Natural killer cell (primary cell): ENCODE results near the gene IGSF23. TPM values are rescaled to one million over a fixed set of nuclear protein-coding genes. Genes with fewer than 3 reads are reported as not detected.

Experiments used
- ATAC-seq, 3 donors: fragments of 150-1000 bp in 2 of 3; fragments of 200-7000 bp in 1 of 3; cut with Tn5 transposase; 1 replicate in 1 of 3; 2 replicates in 2 of 3; pipeline ENCODE4 v1.10.0; 2021; ENCODE audit warnings: mild to moderate bottlenecking in 2 of 3, moderate library complexity in 2 of 3
- DNase-seq, 2 donors: peaks; one replicate each; pipeline versions ENCODE4 v3.0.0 to v3.0.0-alpha.2; 2013 to 2021; ENCODE audit warnings: mixed read lengths in 1 of 2
- H3K27ac ChIP-seq: one replicate; pipeline ENCODE4 v1.5.1; 2013; ENCODE audit warnings: mild to moderate bottlenecking, low read length
- H3K27me3 ChIP-seq: one replicate; pipeline ENCODE4 v1.6.1; 2013; ENCODE audit warnings: low read length; ENCODE audit not compliant: control insufficient read depth, insufficient read depth
- H3K36me3 ChIP-seq: one replicate; pipeline ENCODE4 v1.6.1; 2013; ENCODE audit warnings: low read length; ENCODE audit not compliant: control insufficient read depth, insufficient read depth
- H3K4me1 ChIP-seq: one replicate; pipeline ENCODE4 v1.6.1; 2013; ENCODE audit warnings: low read length; ENCODE audit not compliant: control insufficient read depth, insufficient read depth
- H3K4me3 ChIP-seq: one replicate; pipeline ENCODE4 v1.5.1; 2013; ENCODE audit warnings: low read length
- H3K9me3 ChIP-seq: one replicate; pipeline ENCODE4 v1.6.1; 2013; ENCODE audit warnings: low read length; ENCODE audit not compliant: control insufficient read depth, insufficient read depth
- H3K27ac Mint-ChIP-seq, 2 donors: one replicate each; pipeline ENCODE4 v1.8.0; 2022; ENCODE audit warnings: mild to moderate bottlenecking in 2 of 2, mixed read lengths in 2 of 2, moderate library complexity in 1 of 2
- H3K27me3 Mint-ChIP-seq, 2 donors: one replicate each; pipeline ENCODE4 v1.8.0; 2022; ENCODE audit warnings: low read depth in 2 of 2, mixed read lengths in 2 of 2
- H3K36me3 Mint-ChIP-seq: one replicate; pipeline ENCODE4 v1.8.0; 2022; ENCODE audit warnings: mixed read lengths
- H3K4me1 Mint-ChIP-seq, 2 donors: one replicate each; pipeline ENCODE4 v1.8.0; 2022; ENCODE audit warnings: mixed read lengths in 2 of 2
- H3K4me3 Mint-ChIP-seq: one replicate; pipeline ENCODE4 v1.8.0; 2022; ENCODE audit warnings: mild to moderate bottlenecking, moderate library complexity, mixed read lengths
- H3K9me3 Mint-ChIP-seq, 2 donors: one replicate each; pipeline ENCODE4 v1.8.0; 2022; ENCODE audit warnings: mixed read lengths in 2 of 2
- CTCF ChIP-seq: fragments of 200-600 bp; IDR thresholded peaks from one replicate; pipeline ENCODE4 v1.8.0; 2022; ENCODE audit warnings: antibody characterized with exemption
- WGBS: methylation state at CpG from one replicate; pipeline ENCODE4 v1.1.7; 2013; ENCODE audit warnings: missing lambda C conversion rate; ENCODE audit not compliant: insufficient coverage; 5-methylcytosine and 5-hydroxymethylcytosine counted together
- intact Hi-C: fragments of 100-400 bp; cut with micrococcal nuclease; formaldehyde crosslinking; loops from one replicate; pipeline ENCODE4 v1.14.2; 2022
- total RNA-seq, 4 donors: library from RNA; stranded (reverse); fragments of 120-200 nt in 1 of 4; gene quantifications; one replicate each; pipeline versions ENCODE4 v1.2.3 to v1.2.4, GENCODE V29; 2013 to 2022

The IGSF23 gene
- total RNA-seq, 3 donors from 2014 or later (not counting 1 experiment from before 2014, with no cell fraction given): not detected

GRCh38 chr19:44646049-44646416, 32.7 kb downstream of the IGSF23 start:
- ATAC-seq: no peak
- H3K36me3 Mint-ChIP-seq: no peaks in the 10 kb centered on the region
- H3K36me3 ChIP-seq: no peaks in the 10 kb centered on the region
- peaks cover 12% of the 10 kb centered on the region for H3K4me1 ChIP-seq
- no peaks in the 10 kb centered on the region for H3K27me3 ChIP-seq
- H3K27ac Mint-ChIP-seq: no peak overlapping the region
- no peak overlapping the region for H3K27ac ChIP-seq
- no peak for DNase-seq
- intact Hi-C loops: no loop called here
- no peak overlapping the region for H3K4me3 ChIP-seq
- no peak overlapping the region for H3K4me3 Mint-ChIP-seq
- TF ChIP-seq CTCF: no peak
- peaks cover 0 to 5% of the 10 kb centered on the region in 2 donors for H3K4me1 Mint-ChIP-seq
- H3K27me3 Mint-ChIP-seq: no peaks in the 10 kb centered on the region
- no peaks in the 10 kb centered on the region for H3K9me3 Mint-ChIP-seq
- no peaks in the 10 kb centered on the region for H3K9me3 ChIP-seq
- 90% methylated on average over 3 of the region's 3 CpGs for WGBS

GRCh38 chr19:44647144-44647543, 33.8 kb downstream of the IGSF23 start:
- no peaks in the 10 kb centered on the region for H3K27me3 Mint-ChIP-seq
- no peak for DNase-seq
- H3K4me1 Mint-ChIP-seq: peaks cover 0 to 5% of the 10 kb centered on the region in 2 donors
- H3K4me3 Mint-ChIP-seq: no peak overlapping the region
- H3K27ac ChIP-seq: no peak overlapping the region
- H3K9me3 ChIP-seq: no peaks in the 10 kb centered on the region
- intact Hi-C loops: no loop called here
- H3K27ac Mint-ChIP-seq: no peak overlapping the region
- WGBS: 96% methylated on average over 31 of the region's 31 CpGs
- no peaks in the 10 kb centered on the region for H3K36me3 ChIP-seq
- no peaks in the 10 kb centered on the region for H3K27me3 ChIP-seq
- ATAC-seq: no peak
- no peak overlapping the region for H3K4me3 ChIP-seq
- TF ChIP-seq CTCF: no peak
- peaks cover 12% of the 10 kb centered on the region for H3K4me1 ChIP-seq
- no peaks in the 10 kb centered on the region for H3K36me3 Mint-ChIP-seq
- H3K9me3 Mint-ChIP-seq: no peaks in the 10 kb centered on the region

- H3K27ac ChIP-seq: no peak overlapping the region
- H3K4me1 ChIP-seq: peaks cover 6% of the 10 kb centered on the region
- Mint-ChIP-seq H3K27ac (no peak overlapping the region), H3K4me3 (no peak overlapping the region), H3K27me3 (no peaks in the 10 kb centered on the region), H3K9me3 (no peaks in the 10 kb centered on the region), H3K4me1 (peaks cover 0 to 5% of the 10 kb centered on the region in 2 donors), H3K36me3 (no peaks in the 10 kb centered on the region)
- H3K36me3 ChIP-seq: peaks cover 2% of the 10 kb centered on the region
- intact Hi-C loops: no loop called here
- H3K9me3 ChIP-seq: no peaks in the 10 kb centered on the region
- no peak overlapping the region for H3K4me3 ChIP-seq
- ATAC-seq (no peak), DNase-seq (no peak)
- 77% methylated on average over 3 of the region's 3 CpGs for WGBS
- no peak for TF ChIP-seq CTCF
- H3K27me3 ChIP-seq: no peaks in the 10 kb centered on the region
Measured at GRCh38 chr19:44648631-44649251, 35.4 kb downstream of the IGSF23 start.

- H3K27ac ChIP-seq: no peak overlapping the region
- no peak for TF ChIP-seq CTCF
- H3K27me3 Mint-ChIP-seq: no peaks in the 10 kb centered on the region
- H3K9me3 Mint-ChIP-seq: no peaks in the 10 kb centered on the region
- no peak for DNase-seq
- peaks cover 6% of the 10 kb centered on the region for H3K4me1 ChIP-seq
- no peak for ATAC-seq
- no peak overlapping the region for H3K27ac Mint-ChIP-seq
- 92% methylated on average over 15 of the region's 15 CpGs for WGBS
- peaks cover 2% of the 10 kb centered on the region for H3K36me3 ChIP-seq
- intact Hi-C loops: no loop called here
- H3K4me3 Mint-ChIP-seq: no peak overlapping the region
- no peaks in the 10 kb centered on the region for H3K27me3 ChIP-seq
- H3K9me3 ChIP-seq: no peaks in the 10 kb centered on the region
- peaks cover 0 to 1% of the 10 kb centered on the region in 2 donors for H3K4me1 Mint-ChIP-seq
- H3K36me3 Mint-ChIP-seq: no peaks in the 10 kb centered on the region
- no peak overlapping the region for H3K4me3 ChIP-seq
Measured at GRCh38 chr19:44649578-44650145, 36.3 kb downstream of the IGSF23 start.
